HG02973 (cell line): ENCODE data around the gene FANCE.
A peak's percentile ranks its signal among the peaks of the same experiment; 100 is the strongest.
"Not testable (repeated sequence)": the region's sequence is repeated elsewhere in the genome, so short reads cannot be mapped to it uniquely, and the experiment has no call there.

ENCODE experiments used
- ATAC-seq: cut with Tn5 transposase; IDR thresholded peaks from one replicate; pipeline ENCODE4 v1.9.1; 2021; ENCODE audit warnings: moderate library complexity; ENCODE audit not compliant: unreplicated experiment

Gene FANCE

GRCh38 chr6:35429463-35429862 lies 22.7 kb upstream of the FANCE start:
- no peak for ATAC-seq

DNA sequence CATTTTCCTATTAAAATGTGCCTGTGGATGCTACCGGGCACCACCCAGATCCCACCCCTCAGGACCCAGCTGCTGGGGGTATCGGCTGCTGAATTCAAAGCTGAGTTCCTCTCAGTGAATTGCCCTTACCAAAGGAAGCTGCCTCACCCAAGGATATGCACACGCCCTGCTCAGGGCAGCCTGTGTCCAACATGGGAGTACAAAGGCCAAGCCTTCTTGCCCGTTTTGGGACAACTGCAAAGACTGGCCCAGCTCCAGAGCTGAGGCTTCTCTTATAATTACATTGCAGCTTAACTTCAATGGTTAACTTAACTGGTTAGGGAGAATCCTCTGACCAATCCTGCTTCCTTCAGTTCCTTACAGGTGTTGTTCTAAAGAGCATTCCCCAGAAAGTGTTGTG lies 19.8 kb upstream of the FANCE start:
- ATAC-seq = no peak

DNA sequence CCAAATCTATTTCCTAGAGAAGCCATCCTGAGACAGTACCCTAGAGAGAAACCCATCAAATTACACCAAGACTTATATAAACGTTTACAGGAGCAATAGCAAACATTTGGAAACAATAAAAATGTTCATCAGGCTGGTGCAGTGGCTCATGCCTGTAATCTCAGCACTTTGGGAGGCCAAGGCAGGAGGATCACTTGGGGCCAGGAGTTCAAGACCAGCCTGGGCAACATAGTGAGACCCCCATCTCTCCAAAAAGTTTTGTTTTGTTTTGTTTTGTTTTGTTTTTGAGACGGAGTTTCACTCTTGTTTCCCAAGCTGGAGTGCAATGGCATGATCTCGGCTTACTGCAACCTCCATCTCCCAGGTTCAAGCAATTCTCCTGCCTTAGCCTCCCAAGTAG lies 19.4 kb upstream of the FANCE start:
- not testable (repeated sequence) for ATAC-seq

- no peak for ATAC-seq
Observed at GRCh38 chr6:35435074-35435837, 16.9 kb upstream of the FANCE start.

DNA sequence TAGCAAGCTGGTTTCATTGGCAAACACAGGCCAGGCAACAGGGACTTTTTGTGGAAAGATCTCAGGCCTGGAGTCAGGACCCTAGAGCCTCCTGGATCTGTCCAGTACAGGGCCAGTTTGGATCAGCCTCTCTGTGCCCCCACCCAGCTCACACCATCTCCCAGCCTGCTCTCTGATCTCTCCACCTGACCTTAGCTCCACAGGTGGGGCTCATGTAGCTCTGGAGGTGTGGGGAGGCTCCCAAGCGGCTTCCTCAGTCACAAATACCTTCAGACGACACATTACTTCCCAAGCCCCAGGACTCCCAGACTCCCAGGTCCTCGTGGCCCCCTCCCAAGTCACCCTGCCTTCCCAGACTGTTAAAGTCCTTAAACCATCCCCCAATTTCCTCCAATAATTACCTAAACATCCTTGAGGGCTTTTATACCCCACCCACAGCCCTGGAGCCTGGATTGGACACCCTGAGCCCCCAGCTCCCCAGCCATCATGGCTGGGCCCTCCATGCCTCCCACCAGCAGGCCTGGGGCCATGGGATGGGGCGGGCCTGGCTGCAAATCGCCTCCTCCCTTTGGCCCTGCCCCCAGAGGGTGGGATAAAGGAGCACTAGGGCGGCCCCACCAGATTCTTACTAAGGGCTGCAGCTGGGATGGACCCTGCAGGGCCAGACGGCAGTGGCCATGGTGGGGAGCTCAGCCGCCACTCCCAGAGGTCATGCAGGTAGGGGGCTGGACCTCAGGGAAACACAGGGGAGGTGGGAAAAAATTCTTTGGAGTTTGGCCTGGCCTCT lies 15.9 kb upstream of the FANCE start:
- no peak for ATAC-seq

DNA sequence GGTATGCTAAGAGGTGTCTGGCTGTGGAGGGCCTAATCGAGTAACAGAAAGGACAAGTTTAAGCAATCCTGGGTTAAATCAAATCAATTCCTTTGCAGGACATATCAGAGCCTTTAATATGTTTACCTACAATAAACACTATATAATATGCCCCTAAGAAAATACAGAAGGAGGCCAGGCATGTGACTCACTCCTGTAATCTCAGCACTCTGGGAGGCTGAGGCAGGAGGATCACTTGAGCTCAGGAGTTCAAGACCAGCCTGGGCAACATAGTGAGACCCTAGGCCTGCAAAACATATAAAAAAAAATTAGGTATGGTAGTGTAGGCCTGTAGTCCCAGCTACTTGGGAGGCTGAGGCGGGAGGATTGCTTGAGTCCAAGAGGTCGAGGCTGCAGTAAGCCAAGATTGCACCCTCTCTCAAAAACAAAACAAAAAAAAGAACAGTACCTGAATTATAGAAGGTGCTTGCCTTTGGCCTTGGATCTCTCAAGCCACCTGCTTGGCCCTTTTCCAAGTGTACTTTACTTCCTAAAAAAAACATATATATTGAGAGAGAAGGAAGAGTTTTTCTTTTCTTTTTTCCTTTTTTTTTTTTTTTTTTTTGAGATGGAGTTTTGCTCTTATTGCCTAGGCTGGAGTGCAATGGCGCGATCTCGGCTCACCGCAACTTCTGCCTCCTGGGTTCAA lies 13.6 kb upstream of the FANCE start:
- ATAC-seq = not testable (repeated sequence)

DNA sequence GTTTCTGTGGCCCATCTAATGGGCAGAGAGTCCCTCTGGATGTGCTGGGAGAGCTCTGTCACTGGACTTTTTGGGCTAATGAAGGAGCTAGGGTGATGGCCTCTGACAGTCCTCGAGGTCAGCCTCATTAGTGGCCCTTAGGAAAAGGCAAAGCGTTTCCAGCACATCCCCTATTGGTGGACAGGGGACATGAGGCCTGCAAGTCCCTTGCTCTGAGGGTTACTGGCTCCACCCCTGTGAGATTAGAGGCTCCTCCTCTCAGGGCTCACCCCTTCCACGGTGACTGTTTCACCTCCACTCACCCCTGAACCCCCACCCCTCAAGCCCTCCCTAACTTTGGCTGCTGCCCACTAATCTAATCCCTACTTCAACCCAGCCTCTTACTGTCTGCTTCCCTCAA lies 12.8 kb upstream of the FANCE start:
- no peak for ATAC-seq

- no peak for ATAC-seq
Observed at GRCh38 chr6:35441205-35441604, 10.9 kb upstream of the FANCE start.

DNA sequence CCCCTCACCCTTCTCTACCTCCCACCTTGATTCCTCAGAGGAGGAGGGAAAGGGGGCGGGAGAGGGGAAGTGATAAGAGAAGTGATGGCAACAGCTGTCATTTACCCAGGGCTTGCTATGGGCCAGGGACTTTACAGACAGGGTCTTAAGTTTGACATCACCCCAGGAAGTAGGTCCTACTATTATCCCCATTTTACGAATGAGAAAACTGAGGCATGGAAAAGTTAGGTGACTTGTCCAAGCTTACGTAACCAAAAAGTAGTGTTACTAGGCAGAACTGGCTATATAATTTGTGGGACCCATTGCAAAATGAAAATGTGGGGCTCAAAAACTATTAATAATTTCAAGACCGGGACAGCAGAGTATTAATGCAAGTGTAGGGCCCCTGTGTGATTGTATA lies 10.5 kb upstream of the FANCE start:
- no peak for ATAC-seq

GRCh38 chr6:35442693-35443092 lies 9.4 kb upstream of the FANCE start:
- ATAC-seq = no peak

DNA sequence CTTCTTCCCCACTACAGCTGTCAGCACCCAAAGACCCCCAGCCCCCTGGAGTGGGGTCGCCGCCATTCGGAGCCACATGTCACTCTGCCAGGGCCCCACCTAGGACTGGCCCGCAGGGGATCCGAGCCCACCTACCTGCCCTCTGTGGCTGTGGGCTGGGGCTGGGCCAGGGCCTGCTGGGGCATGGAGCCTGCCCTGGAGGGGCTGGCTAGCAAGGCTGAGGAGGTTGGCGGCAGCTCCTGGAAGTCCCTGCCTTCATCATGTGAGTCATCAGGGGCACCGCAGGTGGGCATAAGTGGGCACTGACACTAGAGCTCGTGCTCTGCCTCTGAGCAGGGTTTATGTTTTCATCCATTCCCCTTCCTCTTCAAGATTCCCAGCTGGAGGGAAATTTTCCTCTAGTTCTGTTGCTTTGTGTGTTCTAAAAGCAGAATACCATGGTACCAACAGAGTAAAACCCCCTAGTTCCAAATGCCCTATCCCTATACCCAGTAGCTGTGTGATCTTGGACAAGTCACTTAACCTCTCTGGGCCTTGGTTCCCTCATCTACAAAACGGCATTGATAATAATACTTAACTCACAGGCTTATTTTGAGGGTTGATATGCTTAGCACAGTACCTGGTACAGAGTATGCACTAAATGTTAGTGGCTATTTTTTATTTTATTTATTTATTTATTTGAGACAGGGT lies 8.7 kb upstream of the FANCE start:
- ATAC-seq = no peak

- ATAC-seq = no peak
Observed at GRCh38 chr6:35445691-35446090, 6.4 kb upstream of the FANCE start.

DNA sequence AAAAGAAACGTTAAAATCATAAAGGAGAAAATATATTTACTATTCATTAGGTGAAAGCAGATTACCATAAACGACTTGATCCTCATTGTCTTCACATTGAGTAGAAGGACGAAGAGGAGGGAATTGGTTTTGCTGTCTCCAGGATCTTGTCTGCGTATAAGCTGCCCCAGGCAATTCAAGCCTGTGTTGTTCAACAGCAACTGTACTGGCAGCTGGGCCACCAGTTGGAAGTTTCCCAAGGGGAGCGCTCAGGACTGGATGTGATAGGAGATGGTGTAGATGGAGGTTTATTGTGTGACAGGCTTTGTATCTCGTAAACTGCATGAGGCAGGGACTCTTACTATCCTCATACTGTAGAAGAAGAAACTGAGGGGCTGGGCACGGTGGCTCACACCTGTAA lies 3.9 kb upstream of the FANCE start:
- ATAC-seq = no peak

GRCh38 chr6:35449287-35449881 lies 2.8 kb upstream of the FANCE start:
- peak; percentile 37 for ATAC-seq

DNA sequence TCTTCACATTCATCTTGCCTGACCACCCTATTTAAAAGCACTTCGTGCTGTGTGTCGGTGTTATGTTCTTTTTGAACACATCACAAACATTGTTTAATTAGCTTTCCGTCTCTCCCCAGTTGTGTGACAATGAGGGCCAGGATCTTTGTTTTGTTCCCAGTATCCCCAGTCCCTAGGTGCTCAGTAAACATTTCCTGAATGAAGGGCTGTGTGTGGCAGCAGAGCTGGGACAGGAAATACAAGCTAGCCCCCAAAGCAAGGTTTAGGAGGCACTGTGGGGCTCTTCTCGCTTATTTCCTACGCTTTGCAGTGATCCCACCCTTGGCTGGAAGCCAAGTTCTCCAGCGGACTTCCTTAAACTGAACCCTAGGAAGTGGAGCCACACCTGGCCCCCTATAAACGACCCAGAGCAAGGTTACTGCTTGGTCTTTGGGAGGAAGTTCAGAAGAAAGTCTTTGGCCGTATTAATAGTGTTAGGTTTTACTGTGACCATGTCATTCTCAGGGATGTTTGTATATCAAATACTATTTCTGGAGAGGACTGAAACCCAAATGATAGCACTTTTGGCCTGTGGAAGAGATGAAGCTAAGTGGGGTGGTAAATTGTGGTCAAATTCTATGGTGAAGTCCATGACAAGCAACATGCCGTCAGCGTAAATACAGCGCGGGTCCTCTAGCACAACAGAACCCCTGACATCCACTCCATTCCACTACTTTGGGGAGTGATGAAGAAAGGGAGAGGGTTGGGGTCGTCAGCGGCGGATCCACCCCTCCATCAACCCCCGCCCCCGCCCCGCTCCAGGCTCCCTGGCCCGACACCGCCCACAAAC lies 570 bp upstream of the FANCE start:
- ATAC-seq = no peak

GRCh38 chr6:35453236-35453635 lies 1.1 kb downstream of the FANCE start:
- ATAC-seq = no peak

DNA sequence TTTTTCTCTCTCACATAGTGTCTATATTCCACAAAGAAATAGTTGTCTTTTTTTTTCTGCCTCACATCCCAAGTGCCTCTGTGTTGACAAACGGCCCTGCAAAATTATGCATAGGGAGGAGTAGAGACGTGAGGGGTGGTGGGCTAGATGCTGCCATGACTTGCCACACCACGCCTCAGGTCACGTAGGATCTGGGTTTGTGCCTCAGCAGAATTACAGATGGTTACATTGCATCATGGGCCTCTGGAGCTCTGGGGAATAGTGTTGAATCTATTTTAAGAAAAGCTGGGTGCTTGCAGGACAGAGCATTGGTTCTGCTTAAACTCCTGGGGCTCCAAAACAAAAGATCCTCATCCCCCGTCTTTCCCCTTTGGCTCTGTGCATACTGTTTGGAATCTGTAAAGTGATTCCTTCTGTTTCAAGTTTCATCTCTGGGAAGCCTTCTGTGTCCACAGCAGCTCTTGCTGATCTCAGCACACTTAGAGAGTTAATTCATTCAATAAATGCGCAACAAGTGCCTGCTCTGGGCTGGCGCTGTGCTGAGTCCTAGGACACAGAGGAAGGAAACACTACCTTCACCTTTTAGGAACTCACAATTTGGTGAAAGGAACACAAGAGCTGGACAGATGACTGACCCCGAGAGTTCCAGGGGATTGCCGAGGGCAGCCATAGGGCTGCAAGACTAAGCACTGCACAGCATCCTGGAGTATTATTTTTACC lies 2.4 kb downstream of the FANCE start:
- no peak for ATAC-seq

DNA sequence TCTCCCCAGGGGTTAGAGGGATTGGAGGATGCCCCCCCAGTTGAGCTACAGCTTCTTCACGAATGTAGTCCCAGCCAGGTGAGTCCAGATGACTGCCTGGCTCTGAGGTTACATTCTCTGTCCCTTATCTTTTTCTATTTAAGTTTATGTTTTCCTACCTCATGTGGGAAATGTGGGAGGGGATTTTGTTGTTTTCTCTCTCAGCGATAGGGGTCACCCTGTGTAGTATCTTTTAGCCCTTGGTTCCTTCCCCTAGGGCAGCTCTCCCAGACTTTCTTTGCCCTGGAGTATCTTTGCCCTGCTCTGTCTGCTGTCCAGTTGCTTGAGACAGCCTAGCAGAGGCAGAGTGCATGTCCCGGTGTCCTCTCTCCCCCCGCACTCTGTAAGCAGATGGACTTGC lies 5.8 kb downstream of the FANCE start:
- no peak for ATAC-seq

DNA sequence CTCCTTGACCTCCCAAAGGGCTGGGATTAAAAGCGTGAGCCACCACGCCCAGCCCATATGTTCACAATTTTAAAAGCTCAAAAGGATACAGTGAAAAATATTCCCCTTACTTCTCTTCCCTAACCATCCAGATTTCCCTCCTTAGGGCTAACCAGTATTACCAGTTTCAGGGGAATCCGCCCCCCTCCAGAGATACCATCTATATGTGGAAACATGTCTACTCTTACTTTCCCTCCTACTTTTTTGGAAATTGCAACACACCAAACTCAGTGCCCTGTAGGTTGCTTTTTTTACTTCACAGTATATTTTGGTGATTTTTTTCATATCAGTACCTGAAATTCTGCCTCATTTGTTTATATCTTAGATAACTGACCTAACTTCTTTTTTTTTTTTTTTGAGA lies 9.1 kb downstream of the FANCE start:
- ATAC-seq = no peak
